ENCODE measurements around the gene SYK. TPM values are rescaled to one million over a fixed set of nuclear protein-coding genes. Genes with fewer than 3 reads are reported as not detected.

Gene SYK
- total RNA-seq, 1 donor from 2014 or later = 7.4 TPM

GRCh38 chr9:90921969-90922368 is 120.3 kb downstream of the SYK start:
- H3K27ac Mint-ChIP-seq = no peak overlapping the region

GRCh38 chr9:90925581-90926257 is 124.1 kb downstream of the SYK start:
- Mint-ChIP-seq H3K9me3 (ENCODE audit: low read depth) (peaks cover 3% of the 10 kb centered on the region), H3K4me1 (ENCODE audit: low read depth) (no peaks in the 10 kb centered on the region), H3K4me3 (ENCODE audit: low read depth) (no peak overlapping the region), H3K36me3 (ENCODE audit: insufficient read depth) (no peaks in the 10 kb centered on the region), H3K27ac (no peak overlapping the region), H3K27me3 (peaks cover 2% of the 10 kb centered on the region)
- TF ChIP-seq, protein P1, sequence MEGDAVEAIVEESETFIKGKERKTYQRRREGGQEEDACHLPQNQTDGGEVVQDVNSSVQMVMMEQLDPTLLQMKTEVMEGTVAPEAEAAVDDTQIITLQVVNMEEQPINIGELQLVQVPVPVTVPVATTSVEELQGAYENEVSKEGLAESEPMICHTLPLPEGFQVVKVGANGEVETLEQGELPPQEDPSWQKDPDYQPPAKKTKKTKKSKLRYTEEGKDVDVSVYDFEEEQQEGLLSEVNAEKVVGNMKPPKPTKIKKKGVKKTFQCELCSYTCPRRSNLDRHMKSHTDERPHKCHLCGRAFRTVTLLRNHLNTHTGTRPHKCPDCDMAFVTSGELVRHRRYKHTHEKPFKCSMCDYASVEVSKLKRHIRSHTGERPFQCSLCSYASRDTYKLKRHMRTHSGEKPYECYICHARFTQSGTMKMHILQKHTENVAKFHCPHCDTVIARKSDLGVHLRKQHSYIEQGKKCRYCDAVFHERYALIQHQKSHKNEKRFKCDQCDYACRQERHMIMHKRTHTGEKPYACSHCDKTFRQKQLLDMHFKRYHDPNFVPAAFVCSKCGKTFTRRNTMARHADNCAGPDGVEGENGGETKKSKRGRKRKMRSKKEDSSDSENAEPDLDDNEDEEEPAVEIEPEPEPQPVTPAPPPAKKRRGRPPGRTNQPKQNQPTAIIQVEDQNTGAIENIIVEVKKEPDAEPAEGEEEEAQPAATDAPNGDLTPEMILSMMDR (IDR thresholded peaks at IDR 0.05; ENCODE audit: unreplicated experiment) = no peak
- no peak for DNase-seq (ENCODE audit: low spot score, unreplicated experiment)

More at GRCh38 chr9:90921969-90922368, 120.3 kb downstream of the SYK start:
- Mint-ChIP-seq H3K4me1 (ENCODE audit: low read depth) (no peaks in the 10 kb centered on the region), H3K4me3 (ENCODE audit: low read depth) (no peak overlapping the region), H3K27me3 (peaks cover 5% of the 10 kb centered on the region), H3K9me3 (ENCODE audit: low read depth) (peaks cover 3% of the 10 kb centered on the region), H3K36me3 (ENCODE audit: insufficient read depth) (no peaks in the 10 kb centered on the region)
- no peak for DNase-seq (ENCODE audit: low spot score, unreplicated experiment)
- TF ChIP-seq, protein P1 (IDR thresholded peaks at IDR 0.05; ENCODE audit: unreplicated experiment) = no peak

- no peak for DNase-seq (ENCODE audit: low spot score, unreplicated experiment)
Observed at GRCh38 chr9:90926936-90927335, 125.3 kb downstream of the SYK start.

DNA sequence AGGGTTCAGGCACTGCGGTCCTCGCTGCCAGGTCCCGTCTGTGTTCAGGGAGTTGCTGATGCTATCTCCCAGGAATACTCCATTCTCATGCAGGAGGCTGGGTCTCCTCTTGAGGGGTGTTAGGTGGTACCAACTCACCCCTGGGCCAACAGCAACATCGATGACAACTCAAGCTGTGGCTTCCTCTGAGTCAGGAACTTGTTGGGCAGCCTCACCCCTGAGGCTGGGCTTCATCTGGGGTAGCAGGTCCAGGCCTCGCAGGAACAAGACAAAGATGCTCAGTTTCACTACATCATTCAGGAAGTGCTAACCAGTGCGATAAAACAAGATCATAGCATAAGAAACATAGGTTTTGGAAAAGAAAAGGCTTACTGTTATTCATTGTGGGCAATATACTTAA is 125.9 kb downstream of the SYK start:
- TF ChIP-seq, protein P1 (IDR thresholded peaks at IDR 0.05; ENCODE audit: unreplicated experiment) = no peak

More at GRCh38 chr9:90926936-90927335, 125.3 kb downstream of the SYK start:
- no peak overlapping the region for H3K4me3 Mint-ChIP-seq (ENCODE audit: low read depth)
- peaks cover 3% of the 10 kb centered on the region for H3K9me3 Mint-ChIP-seq (ENCODE audit: low read depth)
- H3K27ac Mint-ChIP-seq = no peak overlapping the region
- TF ChIP-seq, protein P1 (IDR thresholded peaks at IDR 0.05; ENCODE audit: unreplicated experiment) = no peak
- peaks cover 11% of the 10 kb centered on the region for H3K27me3 Mint-ChIP-seq
- no peaks in the 10 kb centered on the region for H3K4me1 Mint-ChIP-seq (ENCODE audit: low read depth)
- no peaks in the 10 kb centered on the region for H3K36me3 Mint-ChIP-seq (ENCODE audit: insufficient read depth)

GRCh38 chr9:90929626-90930025 is 128.0 kb downstream of the SYK start:
- H3K4me3 Mint-ChIP-seq (ENCODE audit: low read depth) = no peak overlapping the region
- no peaks in the 10 kb centered on the region for H3K4me1 Mint-ChIP-seq (ENCODE audit: low read depth)
- H3K27me3 Mint-ChIP-seq = peaks cover 15% of the 10 kb centered on the region
- H3K27ac Mint-ChIP-seq = no peak overlapping the region
- DNase-seq (ENCODE audit: low spot score, unreplicated experiment) = no peak
- TF ChIP-seq, protein P1 (IDR thresholded peaks at IDR 0.05; ENCODE audit: unreplicated experiment) = no peak
- no peaks in the 10 kb centered on the region for H3K36me3 Mint-ChIP-seq (ENCODE audit: insufficient read depth)
- H3K9me3 Mint-ChIP-seq (ENCODE audit: low read depth) = no peaks in the 10 kb centered on the region

More for the DNA sequence above, 125.9 kb downstream of the SYK start:
- DNase-seq (ENCODE audit: low spot score, unreplicated experiment) = no peak
- no peaks in the 10 kb centered on the region for H3K36me3 Mint-ChIP-seq (ENCODE audit: insufficient read depth)
- no peak overlapping the region for H3K4me3 Mint-ChIP-seq (ENCODE audit: low read depth)
- peaks cover 11% of the 10 kb centered on the region for H3K27me3 Mint-ChIP-seq
- no peaks in the 10 kb centered on the region for H3K4me1 Mint-ChIP-seq (ENCODE audit: low read depth)
- peaks cover 3% of the 10 kb centered on the region for H3K9me3 Mint-ChIP-seq (ENCODE audit: low read depth)
- H3K27ac Mint-ChIP-seq = no peak overlapping the region

Data from progenitor cell of endocrine pancreas (in vitro differentiated cells).